Limb (tissue), 2 donors: Measurements from ENCODE around the gene PDZD2.

Experiments used
- DNase-seq, 2 donors: peaks; one replicate each; pipeline ENCODE4 v3.0.0-alpha.2; 2016; ENCODE audit errors: extremely low spot score in 2 of 2

The PDZD2 gene

DNA sequence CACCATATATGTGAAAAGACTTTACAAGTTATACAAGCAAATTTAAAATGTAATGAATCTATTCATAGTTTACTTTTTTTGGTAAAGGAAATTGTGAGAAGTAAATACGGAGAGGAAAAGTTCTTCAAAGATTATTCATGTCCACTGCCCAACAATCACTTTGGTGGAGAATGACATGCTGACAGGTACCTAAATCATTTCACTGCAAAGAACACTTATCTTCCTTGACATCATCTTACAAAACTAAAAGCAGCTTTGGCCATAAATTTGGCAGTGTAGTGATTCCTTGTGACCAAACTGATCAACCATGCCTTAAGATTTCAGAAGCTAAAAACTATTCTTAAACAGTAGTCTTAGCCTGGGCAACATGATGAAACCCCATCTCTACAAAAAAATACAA, 492.7 kb downstream of the PDZD2 start:
- DNase-seq: no peak

DNA sequence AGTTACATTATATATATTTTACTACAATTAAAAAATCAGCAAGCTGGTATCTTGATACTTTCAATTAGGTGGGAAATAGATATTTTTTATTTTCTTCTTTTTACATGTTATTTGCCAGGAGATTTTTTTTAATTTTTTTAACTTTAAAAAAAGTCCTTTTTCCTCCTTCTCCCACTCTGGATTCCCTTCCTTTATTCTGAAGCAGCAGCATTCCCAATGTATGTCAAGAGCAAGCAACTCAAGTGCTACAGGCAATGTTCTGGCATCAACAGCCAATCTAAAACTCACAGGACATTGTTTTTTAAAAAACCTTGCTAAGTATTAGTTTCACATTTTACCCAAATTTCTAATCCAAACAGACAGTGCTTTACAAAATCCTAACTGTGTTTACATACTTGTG, 493.8 kb downstream of the PDZD2 start:
- no peak for DNase-seq

DNA sequence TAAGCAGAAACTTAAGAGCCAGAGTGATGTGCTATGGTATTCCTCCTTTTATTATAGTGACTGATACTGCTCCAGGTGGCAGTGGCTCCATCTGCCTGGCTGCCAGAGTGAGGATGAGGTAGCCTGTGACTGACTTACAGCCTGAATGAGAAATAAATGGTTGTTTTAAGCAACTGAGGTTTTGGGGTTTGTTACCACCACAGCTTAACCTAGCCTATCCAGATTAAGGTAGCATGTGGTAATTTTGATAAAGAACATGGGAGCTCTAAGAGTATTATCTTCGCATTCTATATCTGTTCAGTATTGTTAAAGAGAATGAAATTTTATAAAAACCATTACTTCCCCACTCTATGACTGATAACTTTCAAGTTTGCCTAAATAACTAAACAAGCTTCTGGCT, 496.2 kb downstream of the PDZD2 start:
- no peak for DNase-seq

DNA sequence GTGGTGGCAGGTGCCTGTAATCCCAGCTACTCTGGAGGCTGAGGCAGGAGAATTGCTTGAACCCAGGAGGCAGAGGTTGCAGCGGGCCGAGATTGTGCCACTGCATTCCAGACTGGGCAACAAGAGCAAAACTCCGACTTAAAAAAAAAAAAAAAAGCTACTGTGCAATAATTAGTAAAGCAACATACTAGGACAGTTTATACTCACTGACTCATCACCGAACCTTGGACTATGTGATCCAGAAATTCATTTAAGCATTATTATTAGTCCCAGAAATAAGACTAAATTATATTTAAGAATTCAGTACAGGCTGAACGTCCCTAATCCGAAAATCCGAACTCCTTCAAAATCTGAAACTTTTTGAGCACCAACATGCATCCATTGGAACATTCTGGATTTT, 497.4 kb downstream of the PDZD2 start:
- DNase-seq: no peak

DNA sequence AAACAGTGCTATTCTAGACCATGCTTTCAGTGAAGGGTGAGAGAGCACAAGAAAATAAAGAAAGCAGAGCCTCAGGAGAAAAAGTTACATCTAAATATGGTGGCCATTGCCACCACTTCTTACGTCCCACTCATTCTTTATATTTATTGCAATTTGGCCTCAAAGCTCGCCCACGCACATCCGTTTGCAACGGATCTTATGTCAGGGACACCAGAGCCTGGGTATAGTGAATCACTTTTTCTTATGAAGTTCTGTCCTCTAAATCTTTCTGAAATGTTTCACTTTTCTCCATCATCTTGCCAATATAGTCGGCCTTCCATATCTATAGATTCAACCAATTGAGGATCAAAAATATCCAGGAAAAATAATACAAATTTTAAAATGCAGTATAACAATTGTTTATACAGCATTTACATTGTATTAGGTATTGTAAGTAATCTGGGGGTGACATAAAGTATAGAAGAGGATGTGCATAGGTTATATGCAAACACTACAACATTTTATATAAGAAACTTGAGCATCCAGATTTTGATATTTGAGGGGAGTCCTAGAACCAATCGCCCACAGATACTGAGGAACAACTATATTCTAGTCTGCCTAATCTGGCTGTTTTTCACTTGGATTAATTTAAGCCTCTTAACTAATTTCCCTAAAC, 500.0 kb downstream of the PDZD2 start:
- no peak for DNase-seq

DNA sequence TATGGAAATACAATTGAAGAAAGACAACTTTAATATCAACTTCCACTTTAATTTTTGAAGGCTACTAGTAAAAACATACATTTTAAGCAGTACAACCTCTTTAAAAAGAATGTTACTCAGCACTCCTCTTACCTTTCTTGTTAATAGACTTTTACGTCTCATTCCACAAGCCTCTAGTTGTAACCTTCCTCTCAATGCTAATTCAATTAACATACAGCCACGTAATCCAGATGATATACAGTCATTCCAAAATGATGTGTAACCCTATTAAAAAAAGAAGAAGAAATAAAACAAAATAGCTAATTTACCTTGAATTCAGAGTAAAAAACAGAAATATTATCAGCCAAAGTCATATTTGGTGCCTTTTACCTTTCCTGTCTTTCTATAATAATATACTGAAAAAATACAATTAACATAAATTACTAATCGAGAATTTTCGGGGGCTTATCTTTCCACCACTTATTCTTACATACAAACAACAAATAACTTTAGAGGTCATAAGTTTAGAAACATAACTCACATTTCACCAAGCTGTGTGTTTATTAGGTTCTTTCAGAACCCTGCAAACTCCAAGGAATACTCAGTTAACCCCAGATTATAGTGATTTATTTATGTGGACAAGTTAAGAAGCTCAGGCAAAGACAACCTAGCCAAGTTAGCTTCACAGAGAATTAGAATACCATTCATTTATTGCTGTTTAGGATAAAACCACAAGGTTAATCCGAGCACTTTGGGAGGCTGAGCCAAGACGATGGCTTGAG, 504.9 kb downstream of the PDZD2 start:
- no peak for DNase-seq

DNA sequence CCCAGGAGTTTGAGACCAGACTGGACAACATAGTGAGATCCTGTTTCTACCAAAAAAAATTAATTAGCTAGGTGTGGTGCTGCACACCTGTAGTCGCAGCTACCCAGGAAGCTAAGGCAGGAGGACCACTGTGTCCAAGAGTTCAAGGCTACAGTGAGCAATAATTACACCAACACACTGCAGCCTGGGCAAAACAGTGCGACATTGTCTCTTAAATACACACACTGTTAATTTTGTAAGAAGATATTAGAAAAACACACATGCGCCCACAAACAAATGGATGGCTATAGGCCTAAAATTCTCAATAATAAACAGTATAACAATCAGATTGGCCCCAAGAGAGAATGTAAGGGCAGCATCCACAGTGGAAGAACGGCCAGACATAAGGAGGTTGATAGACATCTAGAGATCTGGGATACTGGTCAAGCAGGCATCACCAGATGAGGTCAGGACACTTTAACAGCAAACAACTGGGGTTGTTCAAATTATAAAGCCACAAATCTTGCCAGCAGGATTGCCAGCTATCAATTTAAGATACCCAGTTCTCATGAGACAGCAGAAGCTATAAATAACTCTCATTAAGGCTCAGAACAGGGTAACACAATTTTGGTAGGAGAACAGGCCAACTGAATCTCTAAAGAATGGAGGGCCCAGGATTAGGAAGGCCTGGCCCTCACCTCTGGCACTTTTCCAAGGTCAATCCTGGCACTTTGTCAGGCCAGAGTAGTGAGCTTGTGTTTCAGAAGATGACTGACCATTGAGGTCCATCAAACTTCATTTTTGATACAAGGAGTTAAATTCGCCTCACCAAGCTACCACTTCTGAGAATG, 505.7 kb downstream of the PDZD2 start:
- DNase-seq: no peak

DNA sequence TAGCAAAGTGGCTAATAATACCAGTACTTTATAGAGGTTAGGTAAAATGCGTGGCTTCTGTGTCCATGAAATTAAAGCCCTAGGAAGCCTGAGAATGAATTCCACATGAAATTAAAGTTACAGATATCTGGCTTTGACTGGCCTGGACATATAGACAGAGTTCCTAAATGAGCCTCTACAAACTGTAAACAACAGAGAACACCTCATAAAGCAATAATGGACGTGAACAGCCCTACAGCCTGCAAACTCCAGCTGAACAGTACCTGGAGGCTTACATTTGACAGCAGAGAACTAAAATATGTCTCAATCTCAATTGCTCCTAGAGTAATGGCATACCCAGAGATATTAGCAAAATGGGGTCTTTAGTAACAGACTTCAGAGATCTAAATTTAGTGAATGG, 506.4 kb downstream of the PDZD2 start:
- no peak for DNase-seq

DNA sequence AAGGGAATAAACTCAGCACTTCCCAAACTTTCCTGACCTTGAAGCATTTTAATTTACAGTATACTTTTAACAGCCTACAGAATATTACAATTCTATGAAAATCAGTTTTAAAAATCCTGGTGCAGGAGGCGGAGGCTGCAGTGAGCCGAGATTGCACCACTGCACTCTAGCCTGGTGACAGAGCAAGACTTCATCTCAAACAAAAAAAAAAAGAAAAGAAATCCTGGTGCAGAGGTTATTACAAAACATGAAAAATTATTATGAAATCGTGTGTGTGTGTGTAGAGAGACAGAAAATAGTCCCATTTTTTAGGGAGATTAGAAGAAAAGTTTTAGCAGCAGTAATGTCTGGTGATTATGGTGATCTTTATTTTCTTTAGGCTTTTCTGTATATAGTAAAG, 508.3 kb downstream of the PDZD2 start:
- DNase-seq: no peak

DNA sequence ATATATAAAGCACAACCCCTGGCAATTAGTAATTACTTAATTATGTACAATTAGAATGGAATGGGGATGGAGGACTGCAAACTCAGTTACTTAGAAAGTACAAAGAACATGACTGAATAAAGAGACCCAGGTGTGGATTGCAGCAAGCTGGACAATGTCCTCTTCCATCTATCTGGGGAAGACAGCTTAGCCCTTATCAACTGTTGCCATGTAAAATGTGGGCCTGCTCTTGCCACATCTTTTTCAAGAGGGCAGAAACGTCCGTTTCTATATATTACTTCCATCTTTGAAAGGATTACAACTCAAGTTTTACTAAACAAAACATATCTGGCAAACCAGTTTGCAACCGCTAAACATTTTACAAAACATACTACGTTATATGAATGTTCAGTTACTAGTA, 509.0 kb downstream of the PDZD2 start:
- no peak for DNase-seq

DNA sequence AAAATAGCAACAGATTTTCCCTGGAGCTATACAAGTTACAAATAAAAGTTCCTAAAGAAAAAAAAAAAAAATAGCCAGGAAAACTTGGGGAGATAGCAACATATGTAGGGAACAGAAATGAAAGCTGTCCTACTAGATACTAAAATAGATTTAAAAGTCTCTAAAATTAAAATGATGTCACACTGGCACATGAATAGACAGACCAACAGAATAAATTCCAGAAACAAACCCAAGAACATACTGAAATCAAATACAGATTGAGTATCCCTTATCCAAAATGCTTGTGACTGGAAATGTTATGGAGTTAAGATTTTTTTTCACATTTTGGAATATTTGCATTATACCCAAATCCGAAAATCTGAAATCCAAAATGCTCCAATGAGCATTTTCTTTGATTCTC, 511.4 kb downstream of the PDZD2 start:
- no peak for DNase-seq

DNA sequence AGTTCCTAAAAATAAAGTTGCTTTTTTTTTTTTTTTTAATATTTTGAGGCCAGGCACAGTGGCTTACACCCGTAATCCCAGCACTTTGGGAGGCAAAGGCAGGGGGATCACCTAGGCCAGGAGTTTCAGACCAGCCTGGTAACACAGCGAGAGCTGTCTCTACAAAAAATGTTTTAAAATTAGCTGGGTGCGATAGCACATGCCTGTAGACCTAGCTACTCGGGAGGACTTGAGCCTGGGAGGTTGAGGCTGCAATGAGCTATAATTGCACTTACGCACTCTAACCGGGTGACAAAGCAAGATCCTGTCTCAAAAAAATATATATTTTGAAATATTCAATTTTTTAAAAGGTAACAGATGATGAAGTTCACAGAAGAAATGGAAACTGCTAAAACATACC, 512.3 kb downstream of the PDZD2 start:
- DNase-seq: no peak

DNA sequence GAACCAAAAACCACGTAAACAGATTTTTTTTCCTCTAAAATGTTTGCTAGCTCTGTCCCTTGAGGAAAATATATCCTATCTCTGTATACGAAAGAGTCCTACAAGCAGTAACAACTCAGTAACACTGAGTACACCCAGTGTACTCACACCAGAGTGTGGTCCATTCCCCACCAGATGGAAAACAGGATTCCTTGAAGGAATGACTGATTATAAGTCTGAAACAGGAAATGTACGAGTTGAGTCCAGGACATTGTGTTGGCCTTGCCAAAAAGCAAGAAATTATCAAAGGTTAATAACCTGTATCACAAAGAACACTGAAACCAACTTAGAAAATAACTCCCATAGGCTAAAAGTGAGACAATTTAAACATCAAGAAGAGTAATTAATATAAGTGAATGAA, 514.8 kb downstream of the PDZD2 start:
- no peak for DNase-seq

DNA sequence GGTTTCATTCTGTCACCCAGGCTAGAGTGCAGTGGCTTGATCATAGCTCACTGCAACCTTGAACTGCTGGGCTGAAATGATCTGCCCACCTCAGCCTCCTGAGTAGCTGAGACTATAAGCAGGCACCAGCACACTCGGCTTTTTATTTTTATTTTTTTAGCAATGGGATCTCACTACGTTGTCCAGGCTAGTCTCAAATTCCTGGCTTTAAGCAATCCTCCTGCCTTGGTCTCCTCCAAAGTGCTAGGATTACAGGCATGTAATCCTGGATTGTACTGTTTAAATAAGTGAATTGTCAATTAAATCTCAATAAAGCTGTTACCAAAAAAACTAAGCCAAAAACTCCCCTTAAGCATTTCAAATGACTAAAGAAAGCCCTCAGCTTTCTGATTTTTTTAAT, 516.3 kb downstream of the PDZD2 start:
- DNase-seq: no peak

DNA sequence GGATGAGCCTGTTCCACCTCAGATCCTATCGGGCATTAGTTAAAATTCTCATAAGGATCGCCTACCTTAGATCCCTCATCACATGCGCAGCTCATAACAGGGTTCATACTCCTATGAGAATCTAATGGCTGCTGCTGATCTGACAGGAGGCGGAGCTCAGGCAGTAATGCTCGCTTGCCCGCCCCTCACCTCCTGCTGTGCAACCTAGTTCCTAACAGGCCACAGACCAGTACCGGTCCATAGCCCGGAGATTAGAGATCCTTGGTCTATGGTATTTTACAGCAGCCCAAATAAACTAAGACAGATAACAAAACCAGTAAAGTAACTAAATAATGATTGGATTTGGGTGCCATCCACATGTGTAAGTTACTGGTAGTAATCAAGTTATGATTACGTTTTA, 517.7 kb downstream of the PDZD2 start:
- no peak for DNase-seq

DNA sequence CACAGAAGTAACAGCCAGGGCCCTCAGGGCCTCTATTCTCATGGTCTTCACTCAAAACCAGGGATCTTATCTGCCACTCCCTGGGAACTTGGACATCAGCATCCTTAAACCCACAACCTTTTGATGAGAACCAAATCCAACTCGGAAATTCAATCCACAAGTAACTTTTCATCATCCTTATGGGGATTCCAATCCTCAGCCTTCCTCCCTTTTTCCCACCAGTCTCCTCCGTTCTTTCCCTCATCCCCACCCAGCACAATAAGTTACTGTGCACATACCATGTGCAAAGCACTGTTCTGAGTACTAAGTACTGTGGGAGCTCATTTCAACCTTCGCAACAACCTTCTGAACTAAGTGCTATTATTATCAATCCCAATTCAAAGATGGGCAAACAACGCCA, 518.1 kb downstream of the PDZD2 start:
- DNase-seq: no peak

DNA sequence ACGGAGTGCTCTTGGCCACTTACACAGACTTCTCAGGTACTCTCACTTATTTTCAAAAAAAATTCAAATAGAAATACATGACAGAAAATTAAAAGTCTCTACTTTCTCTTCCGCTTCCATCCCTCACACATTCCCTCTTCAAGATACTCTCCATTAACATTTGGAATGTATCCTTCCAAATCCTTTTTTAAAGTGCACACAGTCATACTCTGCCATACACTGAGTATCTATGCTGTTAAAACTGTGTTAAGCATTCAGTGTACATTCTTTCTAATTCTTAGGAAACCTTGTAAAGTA, 519.7 kb downstream of the PDZD2 start:
- no peak for DNase-seq

DNA sequence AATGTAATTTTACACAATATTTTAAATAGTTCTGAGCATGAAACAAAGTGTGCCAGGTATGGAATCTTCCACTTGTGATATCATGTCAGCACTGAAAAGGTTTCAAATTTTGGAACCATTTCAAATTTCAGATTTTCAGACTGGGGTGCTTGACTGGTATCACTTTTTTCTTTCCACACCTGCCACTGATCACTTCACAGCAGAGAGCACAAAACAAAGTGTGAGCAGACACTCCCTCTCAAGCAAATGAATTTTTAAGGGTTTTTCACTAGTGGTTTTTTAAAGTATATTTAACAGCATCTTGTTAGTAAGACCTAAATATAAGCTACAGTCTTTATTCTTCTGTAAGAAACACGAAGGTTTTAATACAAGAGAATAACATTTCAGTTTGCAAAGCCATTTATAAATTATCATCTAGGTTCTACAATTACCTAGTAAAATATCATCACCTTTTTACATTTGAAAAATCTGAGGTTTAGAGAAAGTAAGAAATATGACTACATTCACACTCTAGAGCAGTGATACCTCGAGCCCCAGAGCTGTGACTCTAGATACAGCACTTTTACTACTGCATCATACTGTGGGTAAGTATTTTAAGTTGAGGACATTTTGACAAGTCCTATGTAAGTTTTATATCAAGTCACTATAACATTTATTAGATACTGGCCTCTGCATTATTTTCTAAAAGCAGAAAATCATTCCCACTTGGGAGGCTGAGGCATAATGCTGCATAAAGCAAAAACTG, 520.6 kb downstream of the PDZD2 start:
- no peak for DNase-seq

DNA sequence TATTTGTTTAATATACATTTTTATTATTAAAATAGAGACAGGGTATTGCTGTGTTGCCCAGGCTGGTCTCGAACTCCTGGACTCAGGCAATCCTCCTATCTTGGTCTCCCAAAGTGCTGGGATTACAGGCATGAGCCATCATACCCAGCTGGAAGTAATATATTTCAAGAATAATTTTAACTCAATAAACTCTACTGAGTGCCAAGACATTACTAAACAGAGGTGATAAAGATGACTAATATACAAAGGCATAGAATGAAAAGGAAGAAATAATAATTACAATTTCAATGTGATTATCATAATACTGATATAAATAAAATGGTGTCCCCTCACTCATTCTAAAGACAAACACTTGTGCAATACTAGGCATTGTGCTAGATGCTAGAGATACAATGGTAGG, 521.3 kb downstream of the PDZD2 start:
- no peak for DNase-seq
